HepG2 (cell line): ENCODE data around the gene KRTAP9-7. TPM values are rescaled to one million over a fixed set of nuclear protein-coding genes. Genes with fewer than 3 reads are reported as not detected.
A peak's percentile ranks its signal among the peaks of the same experiment; 100 is the strongest.

Experiments used
- ATAC-seq: fragments of 200-7000 bp; cut with Tn5 transposase; 3 replicates; pipeline ENCODE4 v1.9.1; 2020; ENCODE audit warnings: mild to moderate bottlenecking, moderate library complexity
- BruUV-seq: library from RNA; stranded (reverse); fragments of 400-500 nt; replicated peaks from 2 replicates; lab custom pipeline; 2021; lab: Mats Ljungman, UMichigan
- CTCF ChIA-PET: fragments of 300-600 bp; formaldehyde crosslinking; extraction: SDS; loops from one replicate; lab custom pipeline; 2021; ENCODE audit warnings: low total read pairs, inconsistent platforms, low intra/inter-chr PET ratio; lab: Yijun Ruan, JAX
- POLR2A ChIA-PET: fragments of 350-600 bp; sonication (Branson Sonifier 250); formaldehyde crosslinking; loops from one replicate; lab custom pipeline; 2020; ENCODE audit warnings: antibody characterized with exemption, inconsistent platforms; lab: Yijun Ruan, JAX
- DNase-seq: peaks from one replicate; pipeline ENCODE4 v3.0.0-alpha.2; 2015; ENCODE audit warnings: low spot score
- FAIRE-seq: peaks from 3 replicates; lab custom pipeline; 2011; peaks lifted over from hg19 to GRCh38; lab: Jason Lieb, UNC
- H2AFZ ChIP-seq: one replicate; pipeline ENCODE4 v1.6.1; 2011; ENCODE audit warnings: low read length, inconsistent platforms
- H3K27ac ChIP-seq: fragments of 300-600 bp; 3 replicates; pipeline ENCODE4 v1.8.0; 2011; ENCODE audit warnings: mixed run types, mild to moderate bottlenecking, mixed read lengths, low read length, inconsistent platforms; ENCODE audit not compliant: insufficient read depth; ENCODE audit errors: extremely low read length
- H3K27me3 ChIP-seq, 2 experiments: fragments of 200-600 bp in 1 of 2; 2 replicates in 1 of 2; 3 replicates in 1 of 2; pipeline versions ENCODE4 v1.6.0 to v1.8.0; 2011; ENCODE audit warnings: low read length in 2 of 2, mild to moderate bottlenecking in 2 of 2, moderate library complexity in 2 of 2, inconsistent platforms in 1 of 2; ENCODE audit not compliant: insufficient read depth in 2 of 2, control insufficient read depth in 1 of 2
- H3K36me3 ChIP-seq, 2 experiments: fragments of 200-600 bp in 1 of 2; replicated peaks in 1 of 2; 2 replicates in 1 of 2; 3 replicates in 1 of 2; pipeline versions ENCODE4 v1.5.1 to v1.8.0; 2011; ENCODE audit warnings: low read length in 2 of 2, inconsistent platforms in 1 of 2; ENCODE audit not compliant: insufficient read depth in 2 of 2, control insufficient read depth in 1 of 2
- H3K4me1 ChIP-seq: 2 replicates; pipeline ENCODE4 v1.5.1; 2012; ENCODE audit warnings: low read length, inconsistent platforms; ENCODE audit not compliant: insufficient read depth
- H3K4me2 ChIP-seq: 2 replicates; pipeline ENCODE4 v1.6.0; 2011; ENCODE audit warnings: low read depth, low read length, inconsistent platforms
- H3K4me3 ChIP-seq, 3 experiments: fragments of 200-600 bp in 1 of 3; sonication (generic), shearing (Covaris generic) in 1 of 3; replicated peaks in 1 of 3; 2 replicates each; pipeline ENCODE4 v1.5.1; 2011 to 2016; ENCODE audit warnings: low read length in 3 of 3, inconsistent platforms in 2 of 3, low read depth in 2 of 3, mild to moderate bottlenecking in 2 of 3, control low read depth in 1 of 3, mixed read lengths in 1 of 3; ENCODE audit not compliant: insufficient read depth in 1 of 3
- H3K79me2 ChIP-seq: one replicate; pipeline ENCODE4 v1.6.1; 2011; ENCODE audit warnings: low read length, inconsistent platforms; ENCODE audit not compliant: insufficient read depth
- H3K9ac ChIP-seq: 2 replicates; pipeline ENCODE4 v1.6.0; 2011; ENCODE audit warnings: mild to moderate bottlenecking, low read depth, low read length, inconsistent platforms; ENCODE audit not compliant: insufficient read depth
- H3K9me3 ChIP-seq: 2 replicates; pipeline ENCODE4 v1.5.1; 2012; ENCODE audit warnings: mild to moderate bottlenecking, low read length
- H4K20me1 ChIP-seq: 2 replicates; pipeline ENCODE4 v1.6.0; 2011; ENCODE audit warnings: inconsistent platforms, mild to moderate bottlenecking, low read length, moderate library complexity; ENCODE audit not compliant: insufficient read depth
- DPF2 ChIP-seq: sonication (generic); formaldehyde crosslinking; IDR thresholded peaks from 2 replicates; pipeline ENCODE4 v1.4.0; 2020; ENCODE audit warnings: mild to moderate bottlenecking, low read depth, missing genetic modification reagents, borderline replicate concordance
- NONO ChIP-seq, 2 experiments: fragments of 450-650 bp in 1 of 2; sonication (generic) in 1 of 2; formaldehyde crosslinking in 1 of 2; IDR thresholded peaks in 1 of 2; conservative IDR thresholded peaks in 1 of 2; 2 replicates each; pipeline versions ENCODE4 v1.6.1 to v1.8.0; 2017 to 2022; ENCODE audit warnings: mild to moderate bottlenecking in 1 of 2, missing genetic modification reagents in 1 of 2, moderate library complexity in 1 of 2
- SETDB1 ChIP-seq: sonication (generic); formaldehyde crosslinking; IDR thresholded peaks from 2 replicates; pipeline ENCODE4 v1.5.1; 2020; ENCODE audit warnings: missing genetic modification reagents, mild to moderate bottlenecking, borderline replicate concordance
- SRSF1 ChIP-seq: fragments of 200-400 bp; formaldehyde crosslinking; optimal IDR thresholded peaks from 2 replicates; pipeline ENCODE3; 2017; ENCODE audit warnings: mild to moderate bottlenecking, low read depth, low read length, moderate library complexity
- WIZ ChIP-seq: sonication (generic); formaldehyde crosslinking; IDR thresholded peaks from 2 replicates; pipeline ENCODE4 v1.5.1; 2020; ENCODE audit warnings: mild to moderate bottlenecking, missing genetic modification reagents
- ZFP1 ChIP-seq: IDR thresholded peaks from 2 replicates; pipeline ENCODE4 v1.6.1; 2016
- ZNF20 ChIP-seq: sonication (generic); formaldehyde crosslinking; IDR thresholded peaks from 2 replicates; pipeline ENCODE4 v1.4.0; 2020; ENCODE audit warnings: mild to moderate bottlenecking, moderate library complexity, missing genetic modification reagents
- ZNF484 ChIP-seq: sonication (generic); formaldehyde crosslinking; IDR thresholded peaks from 2 replicates; pipeline ENCODE4 v1.5.1; 2020; ENCODE audit warnings: mild to moderate bottlenecking, low read depth, missing genetic modification reagents, borderline replicate concordance
- ZNF570 ChIP-seq: sonication (generic); formaldehyde crosslinking; IDR thresholded peaks from 2 replicates; pipeline ENCODE4 v1.4.0; 2020; ENCODE audit warnings: mild to moderate bottlenecking, missing genetic modification reagents, borderline replicate concordance
- WGBS: methylation state at CpG from one replicate; pipeline ENCODE4 v1.1.6; 2017; ENCODE audit warnings: low lambda C conversion rate; 5-methylcytosine and 5-hydroxymethylcytosine counted together
- in situ Hi-C: cut with HindIII; loops from 2 replicates; pipeline ENCODE4 v1.10.0; 2017; ENCODE audit warnings: low pct_unique_long_range_greater_than_20kb; ENCODE audit not compliant: extremely low pct_ligation_motif_present
- intact Hi-C: fragments of 100-400 bp; cut with micrococcal nuclease; formaldehyde crosslinking; loops from one replicate; pipeline ENCODE4 v1.10.0; 2022; ENCODE audit not compliant: unreplicated experiment
- polyA plus RNA-seq, 8 experiments: library from polyadenylated mRNA; depleted of rRNA in 3 of 8; stranded (reverse) in 7 of 8; unstranded in 1 of 8; fragments of >200 nt; fragmentation: Illumina TruSeq in 4 of 8; extraction: Trizol in 4 of 8; gene quantifications; 2 replicates each; pipeline versions ENCODE4 v1.2.1 to v1.2.3, GENCODE V29; 2011 to 2016; ENCODE audit warnings: low read depth in 4 of 8, missing spikeins in 1 of 8, mixed read lengths in 1 of 8; ENCODE audit not compliant: insufficient read depth in 1 of 8
- total RNA-seq, 5 experiments: library from RNA; depleted of rRNA; stranded (reverse); fragments of >200 nt; fragmentation: Illumina TruSeq; extraction: Trizol; gene quantifications; 2 replicates each; pipeline ENCODE4 v1.2.3, GENCODE V29; 2016; ENCODE audit warnings: low read depth in 1 of 5
- TF ChIP-seq, protein P1 (sequence below): IDR thresholded peaks from 2 replicates; pipeline ENCODE4 v1.6.1; 2016; ENCODE audit warnings: missing compliant biosample characterization, missing genetic modification reagents, borderline replicate concordance
- TF ChIP-seq, protein P2 (sequence below): sonication (generic); formaldehyde crosslinking; IDR thresholded peaks from 2 replicates; pipeline ENCODE4 v1.4.0; 2020; ENCODE audit warnings: missing genetic modification reagents
- TF ChIP-seq, protein P3 (sequence below): sonication (generic); formaldehyde crosslinking; IDR thresholded peaks from 2 replicates; pipeline ENCODE4 v1.5.0; 2020; ENCODE audit warnings: mild to moderate bottlenecking, missing genetic modification reagents, borderline replicate concordance

KRTAP9-7 gene
- total and polyA plus RNA-seq, 2 of the 13 experiments (the other 11 are each of a cell fraction or from before 2014, with no cell fraction given), result not detected

DNA sequence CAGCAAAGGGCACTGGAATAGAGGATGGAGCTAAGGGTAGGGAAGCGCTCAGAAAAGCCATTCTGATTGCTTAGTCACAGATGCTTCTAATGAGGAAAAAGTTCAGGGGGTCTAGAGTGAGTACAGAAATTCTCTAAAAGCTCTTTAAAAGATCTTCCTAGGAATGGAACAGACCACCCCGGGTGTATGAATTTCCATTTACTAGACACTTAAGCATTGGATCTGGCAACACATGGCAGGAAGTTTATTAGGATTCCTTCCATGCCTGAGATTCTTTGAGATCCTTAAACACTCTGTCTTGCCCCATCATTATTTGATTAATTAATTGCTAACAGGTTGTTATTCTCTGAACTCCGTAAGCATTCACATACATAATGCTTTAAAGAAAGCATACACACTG lies 8.5 kb downstream of the KRTAP9-7 start:
- H2AFZ ChIP-seq, result no peak overlapping the region
- no peak overlapping the region for H3K4me2 ChIP-seq
- FAIRE-seq (no peak), ATAC-seq (no peak), DNase-seq (peak; percentile 0)
- H3K79me2 ChIP-seq, result no peaks in the 10 kb centered on the region
- intact Hi-C loops (no loop called here), in situ Hi-C loops (no loop called here)
- H4K20me1 ChIP-seq, result no peaks in the 10 kb centered on the region
- no peak overlapping the region for H3K9ac ChIP-seq
- no peak overlapping the region for H3K27ac ChIP-seq
- no peak overlapping the region for H3K4me3 ChIP-seq
- POLR2A ChIA-PET, result no interaction called here
- no peaks in the 10 kb centered on the region for H3K9me3 ChIP-seq
- no peaks in the 10 kb centered on the region for H3K36me3 ChIP-seq
- TF ChIP-seq, protein P1, sequence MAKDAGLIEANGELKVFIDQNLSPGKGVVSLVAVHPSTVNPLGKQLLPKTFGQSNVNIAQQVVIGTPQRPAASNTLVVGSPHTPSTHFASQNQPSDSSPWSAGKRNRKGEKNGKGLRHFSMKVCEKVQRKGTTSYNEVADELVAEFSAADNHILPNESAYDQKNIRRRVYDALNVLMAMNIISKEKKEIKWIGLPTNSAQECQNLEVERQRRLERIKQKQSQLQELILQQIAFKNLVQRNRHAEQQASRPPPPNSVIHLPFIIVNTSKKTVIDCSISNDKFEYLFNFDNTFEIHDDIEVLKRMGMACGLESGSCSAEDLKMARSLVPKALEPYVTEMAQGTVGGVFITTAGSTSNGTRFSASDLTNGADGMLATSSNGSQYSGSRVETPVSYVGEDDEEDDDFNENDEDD (CRISPR knock-in tag), result no peak
- TF ChIP-seq ZNF570 (CRISPR knock-in tag) (no peak), WIZ (CRISPR knock-in tag) (no peak), DPF2 (no peak), ZNF20 (CRISPR knock-in tag) (no peak), ZFP1 (CRISPR knock-in tag) (no peak)
- TF ChIP-seq, protein P2, sequence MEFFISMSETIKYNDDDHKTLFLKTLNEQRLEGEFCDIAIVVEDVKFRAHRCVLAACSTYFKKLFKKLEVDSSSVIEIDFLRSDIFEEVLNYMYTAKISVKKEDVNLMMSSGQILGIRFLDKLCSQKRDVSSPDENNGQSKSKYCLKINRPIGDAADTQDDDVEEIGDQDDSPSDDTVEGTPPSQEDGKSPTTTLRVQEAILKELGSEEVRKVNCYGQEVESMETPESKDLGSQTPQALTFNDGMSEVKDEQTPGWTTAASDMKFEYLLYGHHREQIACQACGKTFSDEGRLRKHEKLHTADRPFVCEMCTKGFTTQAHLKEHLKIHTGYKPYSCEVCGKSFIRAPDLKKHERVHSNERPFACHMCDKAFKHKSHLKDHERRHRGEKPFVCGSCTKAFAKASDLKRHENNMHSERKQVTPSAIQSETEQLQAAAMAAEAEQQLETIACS, result no peak
- peaks cover 6% of the 10 kb centered on the region; the same call in 1 of the 2 replicates for H3K4me1 ChIP-seq
- BruUV-seq, result no TSS peak
- 2% methylated on average over 3 of the region's 3 CpGs for WGBS
- H3K27me3 ChIP-seq, result no peaks in the 10 kb centered on the region
- CTCF ChIA-PET, result no interaction called here

DNA sequence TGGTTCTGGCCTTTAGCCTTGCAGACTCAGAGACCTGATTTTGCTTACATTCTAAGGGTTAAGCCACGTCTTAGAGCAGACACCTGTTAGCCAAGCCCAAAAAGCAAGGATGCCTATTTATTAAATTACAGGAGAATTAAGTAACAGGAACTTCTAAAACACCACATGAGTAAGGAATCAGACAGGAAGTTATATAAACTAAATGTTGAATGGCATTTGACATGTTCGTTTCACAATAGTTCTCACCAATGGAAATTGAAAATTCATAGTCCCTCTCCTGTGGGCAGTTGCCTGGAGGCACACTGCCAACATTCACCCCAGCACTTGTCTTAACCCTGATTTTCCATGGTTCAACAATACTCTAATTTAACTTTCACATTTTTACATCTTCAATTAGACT lies 9.0 kb downstream of the KRTAP9-7 start:
- no peak for DNase-seq
- Histone ChIP-seq H3K4me3 (no peak overlapping the region), H3K9me3 (no peaks in the 10 kb centered on the region), H2AFZ (no peak overlapping the region), H3K4me1 (peaks cover 6% of the 10 kb centered on the region; the same call in 1 of the 2 replicates), H3K27ac (no peak overlapping the region), H3K27me3 (no peaks in the 10 kb centered on the region), H3K79me2 (no peaks in the 10 kb centered on the region), H3K36me3 (no peaks in the 10 kb centered on the region), H4K20me1 (no peaks in the 10 kb centered on the region), H3K4me2 (no peak overlapping the region), H3K9ac (no peak overlapping the region)
- POLR2A ChIA-PET, result no interaction called here
- BruUV-seq, result no TSS peak
- CTCF ChIA-PET, result no interaction called here
- TF ChIP-seq, protein P3, sequence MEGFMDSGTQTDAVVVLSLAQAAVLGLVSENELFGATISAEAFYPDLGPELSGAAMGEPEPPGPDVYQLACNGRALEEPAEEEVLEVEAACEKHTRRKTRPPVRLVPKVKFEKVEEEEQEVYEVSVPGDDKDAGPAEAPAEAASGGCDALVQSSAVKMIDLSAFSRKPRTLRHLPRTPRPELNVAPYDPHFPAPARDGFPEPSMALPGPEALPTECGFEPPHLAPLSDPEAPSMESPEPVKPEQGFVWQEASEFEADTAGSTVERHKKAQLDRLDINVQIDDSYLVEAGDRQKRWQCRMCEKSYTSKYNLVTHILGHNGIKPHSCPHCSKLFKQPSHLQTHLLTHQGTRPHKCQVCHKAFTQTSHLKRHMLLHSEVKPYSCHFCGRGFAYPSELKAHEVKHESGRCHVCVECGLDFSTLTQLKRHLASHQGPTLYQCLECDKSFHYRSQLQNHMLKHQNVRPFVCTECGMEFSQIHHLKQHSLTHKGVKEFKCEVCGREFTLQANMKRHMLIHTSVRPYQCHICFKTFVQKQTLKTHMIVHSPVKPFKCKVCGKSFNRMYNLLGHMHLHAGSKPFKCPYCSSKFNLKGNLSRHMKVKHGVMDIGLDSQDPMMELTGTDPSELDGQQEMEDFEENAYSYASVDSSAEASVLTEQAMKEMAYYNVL, result no peak
- TF ChIP-seq NONO (IDR thresholded peaks at IDR 0.05) (no peak), NONO (CRISPR knock-in tag; conservative IDR thresholded peaks at IDR 0.05) (no peak), ZNF484 (CRISPR knock-in tag) (no peak), SETDB1 (CRISPR knock-in tag) (no peak), SRSF1 (no peak)
- no peak for ATAC-seq
- FAIRE-seq, result no peak
- in situ Hi-C loops (no loop called here), intact Hi-C loops (no loop called here)
- WGBS, result 0% methylated on average over 2 of the region's 2 CpGs
